GM06990 (cell line): ENCODE data around the gene TTLL5.

Source experiments
- DNase-seq: peaks from one replicate; pipeline ENCODE4 v3.0.0-alpha.2; 2011; ENCODE audit not compliant: insufficient read length; ENCODE audit errors: extremely low read depth
- H3K27me3 ChIP-seq: replicated peaks from 2 replicates; pipeline ENCODE4 v1.6.0; 2011; ENCODE audit warnings: low read length; ENCODE audit not compliant: control insufficient read depth, insufficient read depth
- H3K36me3 ChIP-seq: 2 replicates; pipeline ENCODE4 v1.5.1; 2011; ENCODE audit warnings: low read length; ENCODE audit not compliant: control insufficient read depth, insufficient read depth
- H3K4me3 ChIP-seq: replicated peaks from 2 replicates; pipeline ENCODE4 v1.5.1; 2011; ENCODE audit warnings: low read depth, mild to moderate bottlenecking, control low read depth, low read length
- CTCF ChIP-seq: IDR thresholded peaks from 2 replicates; pipeline ENCODE4 v1.5.1; 2011; ENCODE audit warnings: low read length, control low read depth, mild to moderate bottlenecking, inconsistent platforms; ENCODE audit not compliant: insufficient read depth, poor library complexity, severe bottlenecking

The TTLL5 gene

GRCh38 chr14:75770635-75771034 is 109.6 kb downstream of the TTLL5 start:
- no peak overlapping the region for H3K4me3 ChIP-seq
- no peak for DNase-seq
- H3K27me3 ChIP-seq, result no peaks in the 10 kb centered on the region
- no peak for TF ChIP-seq CTCF
- peaks cover 2% of the 10 kb centered on the region for H3K36me3 ChIP-seq

DNA sequence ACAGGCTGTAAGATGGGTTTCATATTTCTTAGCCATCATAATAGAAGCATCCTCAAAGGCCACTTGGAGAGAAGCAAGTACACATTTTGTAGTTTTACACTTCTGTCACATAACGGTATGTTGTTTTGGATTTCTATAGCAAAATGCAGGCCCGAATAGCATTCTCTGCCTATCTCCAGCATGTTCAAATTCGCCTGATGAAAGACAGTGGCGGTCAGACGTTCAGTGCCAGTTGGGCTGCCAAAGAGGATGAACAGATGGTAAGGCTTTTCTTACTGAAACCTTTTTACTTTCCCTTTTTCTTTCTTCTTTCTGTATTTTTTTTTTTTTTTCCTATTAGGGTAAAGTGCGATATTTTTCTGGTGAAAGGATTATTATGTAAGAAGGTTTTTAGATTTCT is 110.5 kb downstream of the TTLL5 start:
- no peaks in the 10 kb centered on the region for H3K27me3 ChIP-seq
- peaks cover under 1% of the 10 kb centered on the region for H3K36me3 ChIP-seq
- no peak overlapping the region for H3K4me3 ChIP-seq
- DNase-seq, result no peak
- TF ChIP-seq CTCF, result no peak

DNA sequence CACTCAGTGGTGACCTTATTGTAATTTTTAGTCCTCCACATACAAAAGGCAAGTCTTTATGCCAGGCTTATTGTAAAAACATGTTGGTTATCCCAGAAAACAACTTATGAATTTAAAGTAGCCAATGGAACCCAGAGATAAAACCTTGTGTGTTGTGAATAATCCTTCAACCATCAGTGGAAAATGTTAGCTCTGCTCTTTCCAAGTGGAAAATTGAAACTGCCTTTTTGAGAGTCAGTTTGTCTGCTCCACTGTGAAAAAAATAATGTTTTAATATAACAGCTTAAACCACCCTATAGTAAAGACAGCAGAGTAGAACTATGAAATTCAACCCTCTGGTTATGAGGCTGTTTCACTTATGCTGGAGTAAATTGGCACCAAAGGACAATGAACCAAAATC is 112.0 kb downstream of the TTLL5 start:
- Histone ChIP-seq H3K36me3 (no peaks in the 10 kb centered on the region; the same call in 1 of the 2 replicates), H3K27me3 (no peaks in the 10 kb centered on the region), H3K4me3 (no peak overlapping the region)
- DNase-seq, result no peak
- no peak for TF ChIP-seq CTCF

DNA sequence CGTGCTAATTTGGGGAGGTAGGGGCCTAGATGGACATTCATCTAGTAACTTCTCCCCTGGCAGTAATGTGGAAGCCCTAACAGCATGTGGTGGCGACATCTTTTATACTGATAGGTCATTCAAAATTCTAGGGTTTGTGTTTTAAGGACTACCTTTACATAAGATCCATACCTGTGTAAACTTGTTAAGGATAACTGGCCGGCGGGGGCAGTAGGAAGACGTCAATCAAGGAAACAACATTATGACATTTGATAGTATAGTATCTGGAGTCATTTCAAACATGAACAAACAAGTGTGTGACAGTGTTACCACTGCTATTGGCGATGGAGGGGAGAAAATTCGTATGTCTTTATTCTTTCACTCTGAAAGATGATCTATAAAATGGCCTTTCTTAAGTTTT is 120.0 kb downstream of the TTLL5 start:
- Histone ChIP-seq H3K4me3 (no peak overlapping the region), H3K36me3 (no peaks in the 10 kb centered on the region), H3K27me3 (no peaks in the 10 kb centered on the region)
- no peak for DNase-seq
- TF ChIP-seq CTCF, result no peak

GRCh38 chr14:75783184-75783583 is 122.1 kb downstream of the TTLL5 start:
- DNase-seq, result no peak
- Histone ChIP-seq H3K36me3 (no peaks in the 10 kb centered on the region), H3K27me3 (no peaks in the 10 kb centered on the region)

More at GRCh38 chr14:75783184-75783583, 122.1 kb downstream of the TTLL5 start:
- TF ChIP-seq CTCF, result no peak
- no peak overlapping the region for H3K4me3 ChIP-seq
